GM10266 (cell line): ENCODE measurements around the gene CD86.

Experiments
- DNase-seq: peaks from one replicate; pipeline ENCODE4 v3.0.0; 2012; ENCODE audit errors: extremely low spot score
- TF ChIP-seq, protein P1 (sequence below): IDR thresholded peaks from 2 replicates; pipeline ENCODE4 v1.5.1; 2012; ENCODE audit warnings: mild to moderate bottlenecking, low read depth; ENCODE audit not compliant: control insufficient read depth, insufficient read depth; ENCODE audit errors: missing control alignments

Gene CD86

DNA sequence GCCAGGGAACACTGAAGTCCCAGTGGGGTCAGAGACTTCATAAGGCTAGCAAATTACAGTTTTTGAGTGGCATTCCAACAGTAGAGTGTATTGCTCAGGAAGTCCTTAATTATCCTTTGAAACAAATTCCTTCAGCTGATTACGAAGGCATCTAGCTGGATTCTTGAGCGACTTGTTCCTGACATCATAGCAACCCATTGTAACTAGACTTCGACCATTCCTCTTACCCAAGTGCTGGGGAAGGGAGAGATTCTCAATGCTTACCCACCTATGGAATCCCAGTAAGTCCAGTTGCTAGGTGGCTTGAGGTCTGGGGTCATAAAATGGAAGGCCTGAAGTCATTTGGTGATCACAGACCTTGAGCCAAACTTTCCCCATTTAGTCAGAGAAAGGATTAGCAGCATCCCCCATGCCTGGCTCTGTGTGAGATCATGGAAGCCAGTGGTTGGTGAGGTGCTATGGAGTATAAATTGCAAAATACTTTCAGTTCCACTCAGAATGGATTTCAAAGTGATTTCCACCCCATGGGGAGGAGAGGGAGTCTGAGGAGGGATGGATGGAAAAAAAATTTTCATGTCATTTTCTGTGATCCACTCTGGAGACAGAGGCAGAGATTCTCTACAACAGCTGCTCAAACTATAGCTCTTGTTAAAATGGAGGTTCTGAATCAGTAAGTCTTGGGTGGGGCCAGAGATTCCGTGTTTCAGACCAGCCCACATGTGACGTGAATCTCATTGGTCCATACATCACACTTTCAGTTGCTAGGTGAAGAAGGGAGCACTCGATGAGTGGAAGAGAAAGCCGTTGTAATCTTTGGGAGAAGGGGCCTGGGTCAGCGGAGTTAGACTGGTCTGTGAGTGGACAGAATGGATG, 45.7 kb downstream of the CD86 start:
- TF ChIP-seq, protein P1, sequence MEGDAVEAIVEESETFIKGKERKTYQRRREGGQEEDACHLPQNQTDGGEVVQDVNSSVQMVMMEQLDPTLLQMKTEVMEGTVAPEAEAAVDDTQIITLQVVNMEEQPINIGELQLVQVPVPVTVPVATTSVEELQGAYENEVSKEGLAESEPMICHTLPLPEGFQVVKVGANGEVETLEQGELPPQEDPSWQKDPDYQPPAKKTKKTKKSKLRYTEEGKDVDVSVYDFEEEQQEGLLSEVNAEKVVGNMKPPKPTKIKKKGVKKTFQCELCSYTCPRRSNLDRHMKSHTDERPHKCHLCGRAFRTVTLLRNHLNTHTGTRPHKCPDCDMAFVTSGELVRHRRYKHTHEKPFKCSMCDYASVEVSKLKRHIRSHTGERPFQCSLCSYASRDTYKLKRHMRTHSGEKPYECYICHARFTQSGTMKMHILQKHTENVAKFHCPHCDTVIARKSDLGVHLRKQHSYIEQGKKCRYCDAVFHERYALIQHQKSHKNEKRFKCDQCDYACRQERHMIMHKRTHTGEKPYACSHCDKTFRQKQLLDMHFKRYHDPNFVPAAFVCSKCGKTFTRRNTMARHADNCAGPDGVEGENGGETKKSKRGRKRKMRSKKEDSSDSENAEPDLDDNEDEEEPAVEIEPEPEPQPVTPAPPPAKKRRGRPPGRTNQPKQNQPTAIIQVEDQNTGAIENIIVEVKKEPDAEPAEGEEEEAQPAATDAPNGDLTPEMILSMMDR = no peak
- peak; percentile 47 for DNase-seq

- DNase-seq = peak; percentile 43
- TF ChIP-seq, protein P1 = peak; percentile 68
These were observed 46.5 kb downstream of the CD86 start for GRCh38 chr3:122101646-122102045.

DNA sequence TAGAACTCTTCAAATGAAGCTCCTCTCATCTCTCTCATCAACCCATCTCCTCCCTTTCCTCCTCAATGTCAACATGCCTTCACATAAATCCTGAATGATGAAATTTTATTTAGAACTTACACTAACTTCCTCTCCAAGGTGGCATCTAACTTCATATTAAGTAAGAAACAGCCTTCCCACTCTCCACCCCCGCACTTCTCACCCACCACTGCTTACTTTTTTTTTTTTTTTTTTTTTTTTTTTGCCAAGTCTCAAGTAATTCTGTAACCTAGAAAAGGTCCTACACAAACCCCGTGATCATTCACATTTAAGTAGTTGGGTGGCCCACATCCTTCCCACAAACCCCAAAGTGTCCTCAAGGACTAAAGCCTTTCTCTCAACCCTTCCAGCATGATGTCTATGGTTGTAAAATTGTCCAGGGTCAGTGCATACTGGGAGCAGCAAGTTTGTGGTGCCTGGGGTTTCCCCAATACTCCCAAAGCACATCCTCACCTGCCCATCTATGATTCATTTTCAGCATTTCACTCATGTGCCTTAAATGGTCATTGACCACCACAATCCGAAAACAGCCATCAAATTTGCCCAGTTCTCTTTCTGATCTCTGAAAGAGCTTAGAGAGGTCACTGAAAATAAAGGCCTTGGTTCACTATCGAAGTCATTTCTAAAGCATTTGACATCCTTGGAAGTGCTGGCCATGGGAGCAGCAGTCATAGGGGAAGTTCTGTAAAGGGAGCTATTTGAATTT, 47.2 kb downstream of the CD86 start:
- peak; percentile 33 for DNase-seq
- TF ChIP-seq, protein P1 = no peak

- TF ChIP-seq, protein P1 = no peak
These were observed 48.8 kb downstream of the CD86 start for GRCh38 chr3:122103821-122104514.

GRCh38 chr3:122104515-122105194, 49.5 kb downstream of the CD86 start:
- no peak for DNase-seq
- TF ChIP-seq, protein P1 = no peak

More at GRCh38 chr3:122103821-122104514, 48.8 kb downstream of the CD86 start:
- DNase-seq = no peak

GRCh38 chr3:122105626-122106025, 50.5 kb downstream of the CD86 start:
- no peak for DNase-seq
- TF ChIP-seq, protein P1 = no peak
